HUES64 (cell line): ENCODE measurements around the gene DNMBP.

Experiments
- H3K27ac ChIP-seq: 2 replicates; pipeline ENCODE4 v1.7.0; 2013; ENCODE audit warnings: low read depth, low read length, inconsistent platforms
- H3K27me3 ChIP-seq: 2 replicates; pipeline ENCODE4 v1.6.1; 2013; ENCODE audit warnings: mild to moderate bottlenecking, low read length; ENCODE audit not compliant: insufficient read depth
- H3K36me3 ChIP-seq: 2 replicates; pipeline ENCODE4 v1.6.1; 2013; ENCODE audit warnings: mild to moderate bottlenecking, low read length; ENCODE audit not compliant: insufficient read depth
- H3K4me1 ChIP-seq: 2 replicates; pipeline ENCODE4 v1.6.1; 2013; ENCODE audit warnings: mild to moderate bottlenecking, low read length, moderate library complexity; ENCODE audit not compliant: insufficient read depth
- H3K4me3 ChIP-seq: 2 replicates; pipeline ENCODE4 v1.5.1; 2013; ENCODE audit warnings: mild to moderate bottlenecking, low read length, moderate library complexity
- H3K9ac ChIP-seq: 2 replicates; pipeline ENCODE4 v1.6.1; 2013; ENCODE audit warnings: mild to moderate bottlenecking, low read depth, low read length
- H3K9me3 ChIP-seq: 2 replicates; pipeline ENCODE4 v1.6.1; 2013; ENCODE audit warnings: low read depth, low read length; ENCODE audit not compliant: insufficient read depth
- WGBS: fragments of 150-250, 120-280 bp; methylation state at CpG from one replicate; pipeline ENCODE4 v1.1.7; 2013; ENCODE audit warnings: missing lambda C conversion rate; 5-methylcytosine and 5-hydroxymethylcytosine counted together

The DNMBP gene

DNA sequence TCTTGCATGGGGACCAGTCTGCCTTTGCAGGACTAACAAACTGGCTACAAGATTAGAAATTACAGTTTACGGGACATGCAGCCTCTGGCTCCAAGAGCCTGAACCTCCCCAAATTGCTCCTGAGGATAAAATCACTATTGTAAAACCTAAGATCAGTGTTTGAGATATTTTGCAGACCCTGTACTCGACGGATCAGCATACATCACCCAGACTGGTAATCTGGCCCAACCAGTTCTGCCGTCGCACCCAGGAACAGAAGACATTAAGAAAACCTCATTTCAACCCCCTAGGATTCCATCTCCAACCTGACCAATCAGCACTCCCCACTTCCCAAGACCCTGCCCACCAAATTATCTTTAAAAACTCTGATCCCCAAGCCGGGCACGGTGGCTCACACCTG lies 27.1 kb upstream of the DNMBP start:
- whole genome bisulfite sequencing = 92% methylated on average over 7 of the region's 7 CpGs

DNA sequence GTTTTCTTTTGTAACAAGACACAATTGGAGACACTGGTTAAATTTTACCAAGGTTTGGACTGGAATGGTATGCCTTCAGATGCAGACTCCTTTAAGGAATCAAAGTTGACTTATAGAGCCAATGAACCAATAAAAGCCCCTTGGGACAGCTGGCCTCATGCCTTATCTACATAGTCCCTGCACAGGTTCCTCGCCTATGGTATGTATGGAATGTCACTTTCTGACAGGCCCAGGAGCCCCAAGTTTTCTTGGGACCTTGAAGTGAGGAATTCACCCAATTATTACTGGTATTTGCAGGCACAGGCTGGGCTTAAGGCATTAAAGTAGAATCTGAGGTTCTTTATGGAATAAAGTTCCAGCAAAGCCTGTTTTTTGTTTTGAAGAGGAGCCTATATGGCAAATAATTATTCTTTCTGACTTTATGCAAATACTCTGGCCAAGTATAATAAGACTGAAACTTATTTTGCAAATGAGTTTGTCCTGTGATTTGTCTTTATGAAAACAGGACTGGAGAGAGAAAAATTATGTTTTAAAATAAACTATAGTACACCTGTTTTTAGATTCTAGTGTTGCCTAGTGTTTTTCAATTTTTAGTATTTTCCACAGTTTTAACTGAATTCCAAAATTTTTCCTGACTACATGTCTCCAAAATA lies 24.1 kb upstream of the DNMBP start:
- Histone ChIP-seq H3K36me3 (no peaks in the 10 kb centered on the region), H3K9me3 (no peaks in the 10 kb centered on the region), H3K27ac (no peak overlapping the region), H3K4me3 (no peak overlapping the region), H3K9ac (no peak overlapping the region), H3K4me1 (0 out of 2 replicates have a peak, but pooled peaks cover 8% of the 10 kb centered on the region), H3K27me3 (no peaks in the 10 kb centered on the region)
- 83% methylated on average over 1 of the region's 1 CpG for WGBS

More for the DNA sequence above, 27.1 kb upstream of the DNMBP start:
- Histone ChIP-seq H3K4me3 (no peak overlapping the region), H3K27me3 (no peaks in the 10 kb centered on the region), H3K9me3 (no peaks in the 10 kb centered on the region), H3K4me1 (0 out of 2 replicates have a peak, but pooled peaks cover 10% of the 10 kb centered on the region), H3K9ac (no peak overlapping the region), H3K36me3 (no peaks in the 10 kb centered on the region), H3K27ac (no peak overlapping the region)

DNA sequence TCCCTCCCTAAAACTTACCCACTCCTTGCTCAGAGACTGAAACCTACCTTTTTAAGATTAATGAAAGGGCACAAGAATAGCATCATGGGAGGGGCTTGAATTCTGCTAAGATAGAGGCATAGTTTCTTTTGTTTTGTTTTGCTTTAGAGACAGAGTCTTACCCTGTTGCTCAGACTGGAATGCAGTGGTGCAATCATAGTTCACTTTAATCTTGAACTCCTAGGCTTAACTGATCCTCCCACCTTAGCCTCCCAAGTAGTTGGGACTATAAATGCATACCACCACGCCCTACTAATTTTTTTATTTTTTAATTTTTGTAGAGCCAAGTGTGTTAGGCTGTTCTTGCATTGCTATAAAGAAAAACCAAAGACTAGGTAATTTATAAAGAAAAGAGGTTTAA lies 17.7 kb upstream of the DNMBP start:
- Histone ChIP-seq H3K4me3 (no peak overlapping the region), H3K36me3 (no peaks in the 10 kb centered on the region), H3K9me3 (peaks cover 13% of the 10 kb centered on the region), H3K4me1 (no peaks in the 10 kb centered on the region), H3K27me3 (no peaks in the 10 kb centered on the region), H3K27ac (no peak overlapping the region), H3K9ac (no peak overlapping the region)
- no CpG with 5 or more reads among the region's 1 CpG for WGBS

DNA sequence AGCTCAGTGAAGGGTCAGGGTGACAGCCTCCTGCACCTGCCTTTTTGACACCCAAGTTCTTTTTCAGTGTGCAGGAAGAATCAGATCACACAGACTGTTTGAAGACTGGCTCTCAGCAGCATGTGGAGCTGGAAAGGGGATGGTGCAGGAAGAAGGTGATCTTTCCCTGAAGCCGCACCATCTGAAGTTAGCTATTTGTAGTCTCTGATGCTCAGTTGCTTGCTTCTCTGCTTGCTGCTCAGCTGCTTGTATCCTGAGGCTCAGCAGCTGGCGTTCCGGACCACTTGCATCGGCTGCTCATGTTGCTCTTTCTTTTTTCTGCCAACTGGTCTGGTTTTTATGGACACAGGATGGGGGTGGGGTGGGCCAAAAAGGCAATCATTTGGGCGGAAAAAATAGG lies 15.8 kb upstream of the DNMBP start:
- 88% methylated on average over 5 of the region's 5 CpGs for WGBS
- Histone ChIP-seq H3K9me3 (peaks cover 13% of the 10 kb centered on the region), H3K4me3 (no peak overlapping the region), H3K27me3 (no peaks in the 10 kb centered on the region), H3K36me3 (no peaks in the 10 kb centered on the region), H3K9ac (no peak overlapping the region), H3K27ac (no peak overlapping the region), H3K4me1 (no peaks in the 10 kb centered on the region)

DNA sequence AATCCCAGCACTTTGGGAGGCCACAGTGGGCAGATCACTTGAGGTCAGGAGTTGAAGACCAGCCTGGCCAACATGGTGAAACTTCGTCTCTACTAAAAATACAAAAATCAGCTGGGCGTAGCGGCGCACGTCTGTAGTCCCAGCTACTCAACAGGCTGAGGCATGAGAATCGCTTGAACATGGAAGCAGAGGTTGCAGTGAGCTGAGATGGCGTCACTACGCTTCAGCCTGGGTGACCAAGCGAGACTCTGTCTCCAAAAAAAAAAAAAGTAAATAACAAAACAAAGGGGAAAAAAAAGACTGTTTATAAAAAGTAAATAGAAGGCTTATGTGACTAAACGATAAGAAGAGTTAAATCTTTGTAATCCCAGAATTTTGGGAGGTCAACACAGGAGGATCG lies 15.0 kb upstream of the DNMBP start:
- Histone ChIP-seq H3K36me3 (no peaks in the 10 kb centered on the region), H3K27ac (no peak overlapping the region), H3K4me3 (no peak overlapping the region), H3K9me3 (peaks cover 13% of the 10 kb centered on the region), H3K9ac (no peak overlapping the region), H3K27me3 (no peaks in the 10 kb centered on the region), H3K4me1 (peaks cover 6% of the 10 kb centered on the region; the same call in 1 of the 2 replicates)
- 89% methylated on average over 10 of the region's 11 CpGs for WGBS

DNA sequence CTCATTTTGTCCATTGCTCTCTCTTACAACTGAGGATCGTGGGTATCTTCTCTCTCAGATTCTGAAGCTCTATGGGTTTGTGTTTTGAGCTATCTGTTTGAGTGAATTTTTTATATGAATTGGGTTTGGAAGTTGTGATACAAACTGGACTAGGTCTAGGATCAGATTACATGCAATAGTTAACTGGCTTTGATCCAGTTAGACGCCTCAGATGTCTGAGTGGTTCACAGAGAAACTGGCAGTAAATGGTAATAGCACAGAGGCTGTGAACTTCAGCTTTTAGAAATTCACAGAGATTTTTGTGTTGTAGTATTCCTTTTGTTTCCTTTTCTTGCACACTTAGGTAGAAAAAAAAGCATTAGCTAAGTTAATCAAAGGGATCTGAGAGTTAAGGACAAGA lies 12.7 kb upstream of the DNMBP start:
- Histone ChIP-seq H3K27me3 (no peaks in the 10 kb centered on the region), H3K36me3 (no peaks in the 10 kb centered on the region), H3K9ac (no peak overlapping the region), H3K4me1 (peaks cover 6% of the 10 kb centered on the region; the same call in 1 of the 2 replicates), H3K4me3 (no peak overlapping the region), H3K9me3 (no peaks in the 10 kb centered on the region), H3K27ac (no peak overlapping the region)
- WGBS = 97% methylated on average over 2 of the region's 2 CpGs

DNA sequence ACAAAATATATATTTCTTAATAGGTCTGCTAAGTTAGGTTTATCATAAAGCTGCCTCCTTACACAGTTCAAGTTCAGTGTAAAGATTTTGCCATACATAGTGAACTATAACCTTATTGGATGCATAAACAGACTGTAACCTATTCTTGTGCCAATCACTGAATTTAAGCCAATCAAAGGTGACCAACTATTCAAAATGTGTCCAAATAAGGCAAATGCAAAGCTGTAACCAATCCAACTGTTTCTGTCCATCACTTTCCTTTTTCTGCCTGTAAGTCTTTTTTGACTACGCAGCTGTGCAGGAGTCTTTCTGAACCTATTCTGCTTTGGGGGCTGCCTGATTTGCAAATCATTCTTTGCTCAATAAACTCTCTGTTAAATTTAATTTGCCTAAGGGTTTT lies 11.6 kb upstream of the DNMBP start:
- Histone ChIP-seq H3K9ac (no peak overlapping the region), H3K36me3 (no peaks in the 10 kb centered on the region), H3K4me1 (peaks cover 6% of the 10 kb centered on the region; the same call in 1 of the 2 replicates), H3K4me3 (no peak overlapping the region), H3K9me3 (no peaks in the 10 kb centered on the region), H3K27me3 (no peaks in the 10 kb centered on the region), H3K27ac (no peak overlapping the region)
- 97% methylated on average over 1 of the region's 1 CpG for WGBS

DNA sequence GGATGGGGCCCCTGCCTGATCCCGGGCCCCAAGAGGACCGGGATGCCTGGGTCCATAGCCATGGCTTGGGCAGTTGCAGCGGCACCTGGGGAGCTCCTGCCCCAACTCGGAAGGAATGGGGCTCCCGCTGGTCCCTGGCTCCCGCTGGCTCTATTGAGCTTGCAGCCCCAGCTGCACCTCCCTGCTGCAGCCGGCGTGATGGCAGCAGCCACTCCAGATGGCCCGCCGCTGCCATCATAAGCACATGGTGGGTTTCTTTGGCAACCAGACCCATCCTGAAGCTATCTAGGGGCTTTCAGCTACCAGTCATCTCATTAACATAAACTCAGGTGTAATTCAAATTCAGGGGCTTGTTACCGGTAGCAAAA lies 11.1 kb upstream of the DNMBP start:
- Histone ChIP-seq H3K27me3 (no peaks in the 10 kb centered on the region), H3K9ac (no peak overlapping the region), H3K36me3 (no peaks in the 10 kb centered on the region), H3K9me3 (no peaks in the 10 kb centered on the region), H3K27ac (no peak overlapping the region), H3K4me3 (no peak overlapping the region), H3K4me1 (peaks cover 6% of the 10 kb centered on the region; the same call in 1 of the 2 replicates)
- 86% methylated on average over 11 of the region's 11 CpGs for WGBS

DNA sequence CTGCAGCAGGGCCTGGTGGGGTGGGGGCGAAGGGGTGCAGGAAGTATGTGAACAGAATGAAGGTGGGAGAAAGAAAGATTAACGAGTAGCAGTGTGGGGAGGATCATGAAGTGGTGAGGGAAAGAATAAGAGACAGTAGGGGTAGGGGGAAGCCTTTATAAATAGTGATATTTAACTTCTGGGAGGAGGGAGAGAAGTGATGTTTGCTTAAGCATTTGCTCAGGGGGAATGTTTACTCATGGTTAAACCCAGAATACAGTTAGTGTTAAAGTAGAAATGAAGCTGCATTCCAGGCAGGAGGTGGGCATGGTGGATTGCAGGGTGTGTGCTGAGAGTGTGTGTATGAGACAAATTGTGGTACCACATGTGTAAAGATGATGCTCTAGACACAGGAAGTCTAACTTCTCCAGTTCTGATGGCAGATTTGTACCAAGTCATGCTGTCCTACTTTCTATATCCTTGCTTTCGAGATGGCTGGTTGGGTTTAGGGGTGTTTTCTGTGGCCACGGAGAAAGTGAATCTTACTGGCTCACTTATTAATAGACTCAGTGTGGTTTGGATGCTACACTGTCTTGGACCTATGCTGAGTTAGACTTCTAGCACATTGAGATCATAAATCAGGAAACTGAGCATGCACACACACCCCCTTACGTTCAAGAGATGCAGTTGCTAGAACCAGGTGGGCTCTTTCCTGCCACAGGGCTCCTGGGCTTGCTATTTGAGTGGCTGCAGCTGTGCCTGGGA lies 10.6 kb upstream of the DNMBP start:
- Histone ChIP-seq H3K9me3 (no peaks in the 10 kb centered on the region), H3K36me3 (no peaks in the 10 kb centered on the region), H3K9ac (no peak overlapping the region), H3K4me3 (no peak overlapping the region), H3K4me1 (peaks cover 6% of the 10 kb centered on the region; the same call in 1 of the 2 replicates), H3K27me3 (no peaks in the 10 kb centered on the region), H3K27ac (no peak overlapping the region)
- WGBS = 79% methylated on average over 5 of the region's 5 CpGs

DNA sequence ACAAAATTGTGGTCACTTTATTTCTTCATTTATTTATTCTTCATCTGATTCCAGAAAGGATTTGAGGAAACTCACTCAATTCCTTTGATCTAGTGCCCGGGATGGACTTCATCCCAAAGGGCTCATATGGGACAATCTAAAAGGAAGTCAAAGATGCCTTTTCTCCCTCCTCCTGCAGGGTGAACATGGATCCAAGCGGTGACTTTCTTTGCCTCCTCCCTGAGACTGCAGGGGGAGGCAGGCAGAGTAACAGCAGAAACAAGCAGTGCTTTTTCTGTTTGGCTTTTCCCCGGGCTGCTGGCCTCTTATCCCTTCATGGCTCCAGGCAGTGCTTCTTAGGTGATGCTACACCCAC lies 10.0 kb upstream of the DNMBP start:
- Histone ChIP-seq H3K36me3 (no peaks in the 10 kb centered on the region), H3K9ac (no peak overlapping the region), H3K4me1 (peaks cover 6% of the 10 kb centered on the region; the same call in 1 of the 2 replicates), H3K27me3 (no peaks in the 10 kb centered on the region), H3K9me3 (no peaks in the 10 kb centered on the region), H3K27ac (no peak overlapping the region), H3K4me3 (no peak overlapping the region)
- WGBS = 37% methylated on average over 3 of the region's 3 CpGs

DNA sequence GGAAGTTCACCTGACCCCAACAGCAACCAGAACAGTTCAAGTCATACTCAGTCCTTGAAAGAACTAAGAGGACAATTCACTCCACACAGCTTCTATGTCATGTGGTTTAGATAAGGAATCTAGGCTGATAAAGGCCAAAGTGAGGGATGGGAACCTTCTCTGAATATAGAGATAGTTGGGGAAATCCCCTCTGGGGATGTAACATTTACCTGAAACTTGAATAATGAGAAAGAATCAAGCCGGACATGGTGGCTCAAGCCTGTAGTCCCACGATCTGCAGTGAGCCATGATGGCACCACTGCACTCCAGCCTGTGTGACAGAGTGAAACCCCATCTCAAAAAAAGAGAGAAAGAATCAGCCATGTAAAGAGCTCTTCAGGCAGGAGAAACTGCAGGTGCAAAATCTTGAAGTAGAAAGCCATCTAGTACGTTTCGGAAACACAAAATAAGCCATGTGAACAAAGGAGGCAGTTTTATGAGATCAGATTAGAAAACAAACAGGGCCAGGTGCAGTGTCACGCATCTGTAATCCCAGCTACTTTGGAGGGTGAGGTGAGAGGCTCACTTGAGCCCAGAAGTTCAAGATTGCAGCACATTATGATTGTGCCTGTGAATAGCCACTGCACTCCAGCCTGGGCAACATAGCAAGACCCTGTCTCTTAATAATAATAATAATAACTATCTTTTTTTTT lies 4.5 kb upstream of the DNMBP start:
- 87% methylated on average over 5 of the region's 5 CpGs for WGBS
- H3K9ac ChIP-seq = no peak overlapping the region
- no peak overlapping the region for H3K27ac ChIP-seq

More for the DNA sequence above, 4.5 kb upstream of the DNMBP start:
- Histone ChIP-seq H3K4me1 (no peaks in the 10 kb centered on the region), H3K36me3 (no peaks in the 10 kb centered on the region), H3K27me3 (peaks cover 9% of the 10 kb centered on the region; the same call in 1 of the 2 replicates), H3K4me3 (no peak overlapping the region), H3K9me3 (no peaks in the 10 kb centered on the region)
